ENCODE measurements around the gene FAM76A. TPM values are rescaled to one million over a fixed set of nuclear protein-coding genes. Genes with fewer than 3 reads are reported as not detected.

The FAM76A gene
- total RNA-seq, 2 donors from 2014 or later: 12.4 to 15.3 TPM

GRCh38 chr1:27704958-27705357, 20.8 kb upstream of the FAM76A start:
- Mint-ChIP-seq H3K4me3 (no peak overlapping the region), H3K27me3 (ENCODE audit: low read depth) (no peaks in the 10 kb centered on the region), H3K9me3 (peaks cover 0 to 7% of the 10 kb centered on the region in 2 donors), H3K27ac (no peak overlapping the region), H3K4me1 (ENCODE audit: low read depth) (no peaks in the 10 kb centered on the region), H3K36me3 (ENCODE audit: insufficient read depth in 2 of 2) (peaks cover 6 to 16% of the 10 kb centered on the region in 2 donors)
- ATAC-seq (replicated peaks in 1 of 2) (no peak), DNase-seq (no peak)

- H3K4me3 Mint-ChIP-seq: no peak overlapping the region
- peaks cover 6 to 16% of the 10 kb centered on the region in 2 donors for H3K36me3 Mint-ChIP-seq (ENCODE audit: insufficient read depth in 2 of 2)
- ATAC-seq (replicated peaks in 1 of 2) (no peak), DNase-seq (no peak)
- H3K9me3 Mint-ChIP-seq: peaks cover 0 to 7% of the 10 kb centered on the region in 2 donors
- H3K4me1 Mint-ChIP-seq (ENCODE audit: low read depth): no peaks in the 10 kb centered on the region
- no peaks in the 10 kb centered on the region for H3K27me3 Mint-ChIP-seq (ENCODE audit: low read depth)
- no peak overlapping the region for H3K27ac Mint-ChIP-seq
Observed at GRCh38 chr1:27705545-27705944, 20.2 kb upstream of the FAM76A start.

GRCh38 chr1:27710574-27710973, 15.2 kb upstream of the FAM76A start:
- H3K36me3 Mint-ChIP-seq (ENCODE audit: insufficient read depth in 2 of 2): no peaks in the 10 kb centered on the region

GRCh38 chr1:27713139-27713725, 12.5 kb upstream of the FAM76A start:
- no peak overlapping the region for H3K4me3 Mint-ChIP-seq
- no peaks in the 10 kb centered on the region for H3K4me1 Mint-ChIP-seq (ENCODE audit: low read depth)
- no peak for ATAC-seq (replicated peaks in 1 of 2)

More at GRCh38 chr1:27710574-27710973, 15.2 kb upstream of the FAM76A start:
- DNase-seq: no peak
- Mint-ChIP-seq H3K4me1 (ENCODE audit: low read depth) (no peaks in the 10 kb centered on the region), H3K9me3 (no peaks in the 10 kb centered on the region), H3K27me3 (ENCODE audit: low read depth) (peaks cover under 1% of the 10 kb centered on the region), H3K27ac (no peak overlapping the region), H3K4me3 (no peak overlapping the region)
- no peak for ATAC-seq (replicated peaks in 1 of 2)

GRCh38 chr1:27713869-27714513, 11.8 kb upstream of the FAM76A start:
- H3K27me3 Mint-ChIP-seq (ENCODE audit: low read depth): peaks cover 15% of the 10 kb centered on the region
- H3K27ac Mint-ChIP-seq: no peak overlapping the region

More at GRCh38 chr1:27713139-27713725, 12.5 kb upstream of the FAM76A start:
- peaks cover 6 to 7% of the 10 kb centered on the region in 2 donors for H3K9me3 Mint-ChIP-seq
- H3K27ac Mint-ChIP-seq: no peak overlapping the region
- peaks cover 5 to 10% of the 10 kb centered on the region in 2 donors for H3K36me3 Mint-ChIP-seq (ENCODE audit: insufficient read depth in 2 of 2)
- DNase-seq: no peak
- H3K27me3 Mint-ChIP-seq (ENCODE audit: low read depth): peaks cover 15% of the 10 kb centered on the region

GRCh38 chr1:27716262-27716895, 9.4 kb upstream of the FAM76A start:
- no peak overlapping the region for H3K4me3 Mint-ChIP-seq
- H3K36me3 Mint-ChIP-seq (ENCODE audit: insufficient read depth in 2 of 2): peaks cover 5 to 10% of the 10 kb centered on the region in 2 donors
- DNase-seq (no peak), ATAC-seq (replicated peaks in 1 of 2) (peak in 1 of 2 donors; percentile 30)
- H3K9me3 Mint-ChIP-seq: peaks cover 6 to 7% of the 10 kb centered on the region in 2 donors
- no peaks in the 10 kb centered on the region for H3K4me1 Mint-ChIP-seq (ENCODE audit: low read depth)
- no peak overlapping the region for H3K27ac Mint-ChIP-seq
- H3K27me3 Mint-ChIP-seq (ENCODE audit: low read depth): peaks cover 22% of the 10 kb centered on the region

More at GRCh38 chr1:27713869-27714513, 11.8 kb upstream of the FAM76A start:
- peaks cover 5 to 10% of the 10 kb centered on the region in 2 donors for H3K36me3 Mint-ChIP-seq (ENCODE audit: insufficient read depth in 2 of 2)
- H3K4me3 Mint-ChIP-seq: no peak overlapping the region
- no peaks in the 10 kb centered on the region for H3K4me1 Mint-ChIP-seq (ENCODE audit: low read depth)
- ATAC-seq (replicated peaks in 1 of 2) (no peak), DNase-seq (no peak)
- H3K9me3 Mint-ChIP-seq: peaks cover 6 to 7% of the 10 kb centered on the region in 2 donors

- DNase-seq (no peak), ATAC-seq (replicated peaks in 1 of 2) (no peak)
- no peak overlapping the region for H3K27ac Mint-ChIP-seq
- H3K4me3 Mint-ChIP-seq: no peak overlapping the region
- H3K36me3 Mint-ChIP-seq (ENCODE audit: insufficient read depth in 2 of 2): peaks cover 5 to 10% of the 10 kb centered on the region in 2 donors
- peaks cover 22% of the 10 kb centered on the region for H3K27me3 Mint-ChIP-seq (ENCODE audit: low read depth)
- H3K4me1 Mint-ChIP-seq (ENCODE audit: low read depth): peaks cover 2% of the 10 kb centered on the region
- H3K9me3 Mint-ChIP-seq: peaks cover 6 to 7% of the 10 kb centered on the region in 2 donors
Observed at GRCh38 chr1:27719286-27720251, 6.2 kb upstream of the FAM76A start.

GRCh38 chr1:27724961-27725373, 794 bp upstream of the FAM76A start:
- ATAC-seq (replicated peaks in 1 of 2) (no peak), DNase-seq (no peak)
- peaks cover 6% of the 10 kb centered on the region for H3K27me3 Mint-ChIP-seq (ENCODE audit: low read depth)
- no peaks in the 10 kb centered on the region for H3K9me3 Mint-ChIP-seq
- peak overlapping the region; percentile 90 to 97 for H3K4me3 Mint-ChIP-seq
- H3K4me1 Mint-ChIP-seq (ENCODE audit: low read depth): peaks cover 25% of the 10 kb centered on the region
- H3K36me3 Mint-ChIP-seq (ENCODE audit: insufficient read depth in 2 of 2): peaks cover 0 to 1% of the 10 kb centered on the region in 2 donors
- H3K27ac Mint-ChIP-seq: peak overlapping the region; percentile 96

GRCh38 chr1:27726173-27727044, 648 bp downstream of the FAM76A start:
- DNase-seq (peak; percentile 58 to 67), ATAC-seq (replicated peaks in 1 of 2) (peak; percentile 13 to 18)
- Mint-ChIP-seq H3K4me3 (peak overlapping the region; percentile 82 to 94), H3K36me3 (ENCODE audit: insufficient read depth in 2 of 2) (peaks cover 3 to 6% of the 10 kb centered on the region in 2 donors), H3K27ac (peak overlapping the region; percentile 57), H3K4me1 (ENCODE audit: low read depth) (peaks cover 29% of the 10 kb centered on the region), H3K9me3 (no peaks in the 10 kb centered on the region), H3K27me3 (ENCODE audit: low read depth) (no peaks in the 10 kb centered on the region)

GRCh38 chr1:27727126-27727525, 1.4 kb downstream of the FAM76A start:
- Mint-ChIP-seq H3K27ac (no peak overlapping the region), H3K4me3 (peak overlapping the region; percentile 82 to 94), H3K36me3 (ENCODE audit: insufficient read depth in 2 of 2) (peaks cover 3 to 6% of the 10 kb centered on the region in 2 donors), H3K9me3 (no peaks in the 10 kb centered on the region), H3K4me1 (ENCODE audit: low read depth) (peaks cover 29% of the 10 kb centered on the region), H3K27me3 (ENCODE audit: low read depth) (no peaks in the 10 kb centered on the region)
- ATAC-seq (replicated peaks in 1 of 2): no peak
- DNase-seq: no peak

GRCh38 chr1:27736252-27736651, 10.5 kb downstream of the FAM76A start:
- H3K4me3 Mint-ChIP-seq: no peak overlapping the region
- ATAC-seq (replicated peaks in 1 of 2) (no peak), DNase-seq (no peak)
- no peaks in the 10 kb centered on the region for H3K9me3 Mint-ChIP-seq
- no peaks in the 10 kb centered on the region for H3K4me1 Mint-ChIP-seq (ENCODE audit: low read depth)
- peaks cover 2 to 11% of the 10 kb centered on the region in 2 donors for H3K36me3 Mint-ChIP-seq (ENCODE audit: insufficient read depth in 2 of 2)
- H3K27me3 Mint-ChIP-seq (ENCODE audit: low read depth): no peaks in the 10 kb centered on the region
- H3K27ac Mint-ChIP-seq: no peak overlapping the region

GRCh38 chr1:27741121-27741520, 15.4 kb downstream of the FAM76A start:
- Mint-ChIP-seq H3K4me1 (ENCODE audit: low read depth) (no peaks in the 10 kb centered on the region), H3K36me3 (ENCODE audit: insufficient read depth in 2 of 2) (peaks cover 2 to 12% of the 10 kb centered on the region in 2 donors), H3K4me3 (no peak overlapping the region), H3K27ac (no peak overlapping the region), H3K27me3 (ENCODE audit: low read depth) (no peaks in the 10 kb centered on the region), H3K9me3 (no peaks in the 10 kb centered on the region)
- ATAC-seq (replicated peaks in 1 of 2) (no peak), DNase-seq (no peak)

Measured in activated T-cell treated with anti-CD3 and anti-CD28 coated beads, Interleukin-2, amount 50 U/mL, for 72 hours (primary cell).